Body of pancreas (tissue), 4 donors: ENCODE data around the gene SERPINF2.

Experiments
- POLR2A ChIP-seq, 3 donors: fragments of 450-650 bp; IDR thresholded peaks; one replicate each; pipeline ENCODE4 v1.6.1; 2016; ENCODE audit warnings: antibody characterized with exemption in 3 of 3, mild to moderate bottlenecking in 2 of 3
- TF ChIP-seq, protein P1 (sequence below), 7 experiments: fragments of 450-650 bp in 4 of 7; fragments of 200-600 bp in 3 of 7; sonication (generic) in 3 of 7; IDR thresholded peaks; one replicate each; pipeline ENCODE4 v1.5.1; 2016 to 2019; ENCODE audit warnings: antibody characterized with exemption in 7 of 7

GRCh38 chr17:1693339-1693738 lies 49.3 kb upstream of the SERPINF2 start:
- TF ChIP-seq, protein P1, sequence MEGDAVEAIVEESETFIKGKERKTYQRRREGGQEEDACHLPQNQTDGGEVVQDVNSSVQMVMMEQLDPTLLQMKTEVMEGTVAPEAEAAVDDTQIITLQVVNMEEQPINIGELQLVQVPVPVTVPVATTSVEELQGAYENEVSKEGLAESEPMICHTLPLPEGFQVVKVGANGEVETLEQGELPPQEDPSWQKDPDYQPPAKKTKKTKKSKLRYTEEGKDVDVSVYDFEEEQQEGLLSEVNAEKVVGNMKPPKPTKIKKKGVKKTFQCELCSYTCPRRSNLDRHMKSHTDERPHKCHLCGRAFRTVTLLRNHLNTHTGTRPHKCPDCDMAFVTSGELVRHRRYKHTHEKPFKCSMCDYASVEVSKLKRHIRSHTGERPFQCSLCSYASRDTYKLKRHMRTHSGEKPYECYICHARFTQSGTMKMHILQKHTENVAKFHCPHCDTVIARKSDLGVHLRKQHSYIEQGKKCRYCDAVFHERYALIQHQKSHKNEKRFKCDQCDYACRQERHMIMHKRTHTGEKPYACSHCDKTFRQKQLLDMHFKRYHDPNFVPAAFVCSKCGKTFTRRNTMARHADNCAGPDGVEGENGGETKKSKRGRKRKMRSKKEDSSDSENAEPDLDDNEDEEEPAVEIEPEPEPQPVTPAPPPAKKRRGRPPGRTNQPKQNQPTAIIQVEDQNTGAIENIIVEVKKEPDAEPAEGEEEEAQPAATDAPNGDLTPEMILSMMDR (IDR thresholded peaks at IDR 0.05) = no peak
- no peak for TF ChIP-seq POLR2A (IDR thresholded peaks at IDR 0.05)
